ENCODE measurements around the gene PRDM11. TPM values are rescaled to one million over a fixed set of nuclear protein-coding genes. Genes with fewer than 3 reads are reported as not detected.
A peak's percentile ranks its signal among the peaks of the same experiment; 100 is the strongest.

The PRDM11 gene
- total RNA-seq, 1 experiment from 2014 or later, result 27.4 TPM

- intact Hi-C loops (cut with micrococcal nuclease; ENCODE audit: unreplicated experiment), result no loop called here
- POLR2A ChIA-PET, result no interaction called here
- in situ Hi-C loops (cut with HindIII; ENCODE audit: low pct_unique_long_range_greater_than_20kb, low sequenced_read_pairs), result no loop called here
- no TSS peak for BruUV-seq (replicated peaks)
- Histone ChIP-seq H3K9me3 (ENCODE audit: control insufficient read depth, insufficient read depth, low read depth, low read length) (no peaks in the 10 kb centered on the region), H3K27me3 (ENCODE audit: control insufficient read depth, insufficient read depth, low read length) (no peaks in the 10 kb centered on the region), H3K36me3 (ENCODE audit: control insufficient read depth, insufficient read depth, low read length) (no peaks in the 10 kb centered on the region), H3K4me3 (ENCODE audit: low read depth in 2 of 2, low read length in 2 of 2) (peak overlapping the region; percentile 32 to 45), H3K4me1 (ENCODE audit: control insufficient read depth, insufficient read depth, low read length) (peaks cover 15% of the 10 kb centered on the region), H3K27ac (ENCODE audit: low read length) (peak overlapping the region; percentile 66; the same call in 1 of the 2 replicates)
- DNase-seq (ENCODE audit: low read depth, low spot score) (no peak), ATAC-seq (no peak)
- TF ChIP-seq TCF7L2 (IDR thresholded peaks at IDR 0.05; ENCODE audit: low read depth, low read length) (no peak), SIN3A (IDR thresholded peaks at IDR 0.05; ENCODE audit: borderline replicate concordance, insufficient read depth, low read depth, low read length) (no peak), REST (IDR thresholded peaks at IDR 0.05; ENCODE audit: insufficient read depth in 1 of 2, low read depth in 2 of 2, low read length in 1 of 2) (no peak), POLR2AphosphoS5 (IDR thresholded peaks at IDR 0.05; ENCODE audit: low read depth, low read length) (no peak), CTCF (IDR thresholded peaks at IDR 0.05) (no peak)
- CTCF ChIA-PET, result interaction anchor here (0.7 kb wide), 1 partner anchor 40 kb away, joined by 3 read pairs; no protein-coding TSS in a partner anchor
Observed at GRCh38 chr11:45179686-45180178, 33.3 kb downstream of the PRDM11 start.

GRCh38 chr11:45180179-45180847 is 33.9 kb downstream of the PRDM11 start:
- H3K36me3 ChIP-seq (ENCODE audit: control insufficient read depth, insufficient read depth, low read length), result no peaks in the 10 kb centered on the region
- H3K4me3 ChIP-seq (ENCODE audit: low read depth in 2 of 2, low read length in 2 of 2), result peak overlapping the region; percentile 45 to 53
- ChIA-PET POLR2A (interaction anchor here (0.6 kb wide), 1 partner anchor 151 kb away, joined by 4 read pairs; no protein-coding TSS in a partner anchor), CTCF (interaction anchor here (0.6 to 0.7 kb wide), 2 partner anchors 27 to 40 kb away, joined by 3 to 5 read pairs; no protein-coding TSS in a partner anchor)
- in situ Hi-C loops (cut with HindIII; ENCODE audit: low pct_unique_long_range_greater_than_20kb, low sequenced_read_pairs), result no loop called here
- H3K27me3 ChIP-seq (ENCODE audit: control insufficient read depth, insufficient read depth, low read length), result no peaks in the 10 kb centered on the region
- no TSS peak for BruUV-seq (replicated peaks)
- ATAC-seq (peak; percentile 92), DNase-seq (ENCODE audit: low read depth, low spot score) (no peak)
- TF ChIP-seq SIN3A (IDR thresholded peaks at IDR 0.05; ENCODE audit: borderline replicate concordance, insufficient read depth, low read depth, low read length) (no peak), POLR2AphosphoS5 (IDR thresholded peaks at IDR 0.05; ENCODE audit: low read depth, low read length) (no peak), REST (IDR thresholded peaks at IDR 0.05; ENCODE audit: insufficient read depth in 1 of 2, low read depth in 2 of 2, low read length in 1 of 2) (no peak), TCF7L2 (IDR thresholded peaks at IDR 0.05; ENCODE audit: low read depth, low read length) (peak; percentile 48; the same call in 1 of the 2 replicates), CTCF (IDR thresholded peaks at IDR 0.05) (peak; percentile 66)
- H3K4me1 ChIP-seq (ENCODE audit: control insufficient read depth, insufficient read depth, low read length), result peaks cover 15% of the 10 kb centered on the region
- intact Hi-C loops (cut with micrococcal nuclease; ENCODE audit: unreplicated experiment), result no loop called here
- peak overlapping the region; percentile 66; the same call in 1 of the 2 replicates for H3K27ac ChIP-seq (ENCODE audit: low read length)
- no peaks in the 10 kb centered on the region for H3K9me3 ChIP-seq (ENCODE audit: control insufficient read depth, insufficient read depth, low read depth, low read length)
